AG08395 (cell line): ENCODE data around the gene SUMO2.
"Not testable (repeated sequence)": the region's sequence is repeated elsewhere in the genome, so short reads cannot be mapped to it uniquely, and the experiment has no call there.

Source experiments
- DNase-seq: peaks from one replicate; pipeline ENCODE4 v3.0.0; 2012; ENCODE audit warnings: mixed read lengths, low spot score

Gene SUMO2

DNA sequence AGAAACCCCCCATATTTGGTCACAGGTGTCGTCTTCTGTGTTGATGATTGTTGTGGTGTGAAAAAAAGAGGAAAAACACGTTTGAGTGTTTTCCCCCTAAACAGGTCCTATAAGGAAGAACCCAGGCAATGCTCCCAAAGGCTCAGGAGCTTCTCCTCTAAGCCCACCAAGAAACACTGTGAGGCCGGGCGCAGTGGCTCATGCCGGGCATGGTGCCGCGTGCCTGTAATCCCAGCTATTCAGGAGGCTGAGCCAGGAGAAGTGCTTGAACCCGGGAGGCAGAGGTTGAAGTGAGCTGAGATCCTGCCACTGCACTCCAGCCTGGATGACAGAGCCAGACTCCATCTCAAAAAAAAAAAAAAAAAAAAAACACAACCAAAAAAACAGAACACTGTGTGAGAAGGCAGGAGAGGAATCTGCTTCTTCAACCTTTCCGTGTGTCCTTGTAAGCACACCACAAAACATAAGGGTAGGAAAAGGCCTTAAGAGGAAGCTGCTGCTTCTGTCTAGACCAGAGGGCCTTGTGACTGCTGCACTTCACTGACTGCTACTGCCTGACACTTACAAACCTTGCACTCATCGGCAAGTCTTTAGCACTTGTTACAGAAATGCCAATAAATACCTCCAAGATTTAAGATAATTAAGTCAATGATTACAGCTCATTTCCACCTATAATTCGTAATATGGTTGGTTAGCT lies 37.8 kb downstream of the SUMO2 start:
- no peak for DNase-seq

DNA sequence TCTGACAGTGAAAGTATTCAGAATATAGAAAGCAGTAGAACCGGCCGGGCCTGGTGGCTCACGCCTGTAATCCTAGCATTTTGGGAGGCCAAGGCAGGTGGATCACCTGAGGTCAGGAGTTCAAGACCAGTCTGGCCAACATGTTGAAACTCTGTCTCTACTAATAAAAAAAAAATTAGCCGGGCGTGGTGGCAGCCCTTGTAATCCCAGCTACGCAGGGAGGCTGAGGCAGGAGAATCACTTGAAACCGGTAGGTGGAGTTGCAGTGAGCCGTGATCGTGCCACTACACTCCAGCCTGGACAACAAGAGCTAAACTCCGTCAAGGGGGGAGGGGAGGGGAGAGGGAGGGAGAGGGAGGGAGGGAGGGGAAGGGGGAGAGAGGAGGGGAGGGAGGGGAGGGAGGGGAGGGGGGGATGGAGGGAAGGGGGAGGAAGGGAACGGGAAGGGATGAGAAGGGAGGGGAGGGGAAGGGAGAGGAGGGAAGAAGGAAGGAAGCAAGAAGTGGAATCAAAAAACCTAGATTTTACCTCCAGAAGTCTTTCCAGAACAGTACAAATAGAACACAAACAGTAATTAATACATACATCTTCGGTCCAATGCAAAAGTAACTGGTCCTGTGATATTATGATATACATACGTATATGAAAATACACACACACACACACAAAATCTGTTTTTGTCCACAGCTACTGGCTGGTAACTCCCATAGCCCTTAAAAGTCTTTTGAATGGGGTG lies 40.4 kb downstream of the SUMO2 start:
- DNase-seq, result no peak

DNA sequence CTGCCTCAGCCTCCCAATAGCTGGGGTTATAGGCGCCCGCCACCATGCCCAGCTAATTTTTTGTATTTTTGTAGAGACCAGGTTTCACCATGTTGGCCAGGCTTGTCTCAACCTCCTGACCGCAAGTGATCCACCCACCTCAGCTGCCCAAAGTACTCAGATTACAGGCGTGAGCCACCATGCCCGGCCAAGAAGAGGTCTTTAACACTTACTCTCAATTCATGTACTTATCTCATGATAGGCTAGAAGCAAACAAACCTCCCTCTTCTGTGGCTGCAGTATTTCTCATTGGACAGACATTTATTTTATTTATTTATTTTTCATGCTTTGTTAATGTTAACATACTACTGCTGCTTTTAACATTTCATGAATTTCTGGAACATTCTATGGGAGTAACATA lies 44.2 kb downstream of the SUMO2 start:
- no peak for DNase-seq

DNA sequence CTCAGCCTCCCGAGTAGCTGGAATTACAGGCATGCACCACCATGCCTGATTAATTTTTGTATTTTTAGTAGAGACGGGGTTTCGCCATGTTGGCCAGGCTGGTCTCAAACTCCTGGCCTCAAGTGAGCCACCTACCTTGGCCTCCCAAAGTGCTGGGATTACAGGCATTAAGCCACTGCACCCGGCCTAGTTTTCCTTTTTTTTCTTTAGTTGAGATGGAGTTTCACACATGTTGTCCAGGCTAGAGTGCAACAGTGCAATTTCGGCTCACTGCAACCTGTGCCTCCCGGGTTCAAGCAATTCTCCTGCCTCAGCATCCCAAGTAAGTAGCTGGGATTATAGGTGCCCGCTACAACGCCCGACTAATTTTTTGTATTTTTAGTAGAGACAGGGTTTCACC lies 45.0 kb downstream of the SUMO2 start:
- DNase-seq, result not testable (repeated sequence)

DNA sequence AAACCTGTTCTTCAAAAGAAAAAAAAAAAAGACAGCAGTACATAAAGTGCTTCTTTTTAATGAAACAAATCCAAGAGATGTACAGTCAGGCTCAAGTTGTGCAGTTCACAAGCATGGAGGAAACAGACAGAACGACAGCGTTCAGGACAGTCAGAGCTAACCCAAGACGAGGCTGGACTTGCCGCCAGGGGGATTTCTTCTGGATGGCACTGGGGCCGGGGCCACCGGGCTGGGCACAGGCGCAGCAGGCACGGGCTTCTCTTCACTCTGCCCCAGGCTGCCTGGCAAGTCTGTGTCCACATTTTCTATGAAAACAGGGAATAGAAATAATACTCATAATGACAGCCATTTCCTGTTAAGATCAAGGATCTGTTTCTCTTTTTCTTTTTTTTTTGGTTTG lies 46.8 kb downstream of the SUMO2 start:
- no peak for DNase-seq

DNA sequence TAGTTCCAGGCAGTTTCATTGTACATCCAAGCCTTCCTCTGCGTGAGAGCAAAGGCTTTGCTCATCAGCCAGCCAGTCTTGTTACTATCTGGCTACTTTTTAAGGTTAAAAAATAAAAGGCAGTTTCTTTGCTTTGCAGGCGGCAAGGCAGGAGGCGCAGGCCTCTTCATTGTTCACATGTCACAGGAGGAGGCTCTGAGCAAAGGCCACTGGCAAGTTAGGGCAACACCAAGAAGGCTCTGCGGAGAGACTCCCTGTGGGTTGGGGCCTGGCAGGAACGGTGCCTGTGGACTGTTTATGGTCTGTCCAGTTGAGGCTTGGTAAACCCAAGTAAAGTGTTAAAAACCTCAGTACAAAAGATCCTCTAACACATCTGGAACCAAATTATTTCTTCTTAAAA lies 47.3 kb downstream of the SUMO2 start:
- no peak for DNase-seq

DNA sequence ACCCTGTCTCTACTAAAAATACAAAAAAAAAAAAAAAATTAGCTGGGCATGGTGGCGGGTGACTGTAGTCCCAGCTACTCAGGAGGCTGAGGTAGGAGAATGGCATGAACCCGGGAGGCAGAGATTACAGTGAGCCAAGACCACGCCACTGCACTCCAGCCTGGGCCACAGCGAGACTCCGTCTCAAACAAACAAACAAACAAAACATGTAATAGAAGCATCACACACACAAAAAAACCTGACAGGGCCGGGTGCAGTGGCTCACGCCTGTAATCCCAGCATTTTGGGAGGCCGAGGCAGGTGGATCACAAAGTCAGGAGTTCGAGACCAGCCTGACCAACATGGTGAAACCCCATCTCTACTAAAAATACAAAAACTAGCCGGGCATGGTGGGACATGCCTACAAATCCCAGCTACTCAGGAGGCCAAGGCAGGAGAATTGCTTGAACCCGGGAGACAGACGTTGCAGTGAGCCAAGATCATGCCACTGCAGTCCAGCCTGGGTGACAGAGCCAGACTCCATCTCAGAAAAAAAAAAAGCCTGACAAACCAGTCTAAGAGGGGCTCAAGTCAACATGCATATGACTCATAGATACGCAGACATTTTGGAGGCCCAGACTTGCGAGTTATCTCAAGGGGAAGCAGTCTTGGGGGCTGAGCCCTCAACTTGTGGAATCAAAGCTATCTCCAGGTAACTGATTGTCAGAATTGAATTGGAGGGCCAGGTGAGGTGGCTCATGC lies 49.0 kb downstream of the SUMO2 start:
- DNase-seq, result not testable (repeated sequence)

DNA sequence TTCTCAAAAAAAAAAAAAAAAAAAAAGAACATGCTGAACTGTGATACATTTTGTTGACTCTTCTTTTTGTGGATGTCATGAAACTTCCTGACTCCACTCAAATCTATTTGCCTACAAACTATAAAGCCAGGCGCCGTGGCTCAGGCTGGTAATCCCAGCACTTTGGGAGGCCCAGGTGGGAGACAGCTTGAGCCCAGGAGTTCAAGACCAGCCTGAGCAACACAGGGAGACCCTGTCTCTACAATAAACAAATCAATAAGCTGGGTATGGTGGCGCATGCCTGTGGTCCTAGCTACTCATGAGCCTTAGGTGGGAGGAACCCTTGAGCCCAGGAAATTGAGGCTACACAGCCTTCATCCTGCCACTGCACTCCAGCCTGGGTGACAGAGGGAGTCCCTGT lies 49.8 kb downstream of the SUMO2 start:
- DNase-seq, result no peak

DNA sequence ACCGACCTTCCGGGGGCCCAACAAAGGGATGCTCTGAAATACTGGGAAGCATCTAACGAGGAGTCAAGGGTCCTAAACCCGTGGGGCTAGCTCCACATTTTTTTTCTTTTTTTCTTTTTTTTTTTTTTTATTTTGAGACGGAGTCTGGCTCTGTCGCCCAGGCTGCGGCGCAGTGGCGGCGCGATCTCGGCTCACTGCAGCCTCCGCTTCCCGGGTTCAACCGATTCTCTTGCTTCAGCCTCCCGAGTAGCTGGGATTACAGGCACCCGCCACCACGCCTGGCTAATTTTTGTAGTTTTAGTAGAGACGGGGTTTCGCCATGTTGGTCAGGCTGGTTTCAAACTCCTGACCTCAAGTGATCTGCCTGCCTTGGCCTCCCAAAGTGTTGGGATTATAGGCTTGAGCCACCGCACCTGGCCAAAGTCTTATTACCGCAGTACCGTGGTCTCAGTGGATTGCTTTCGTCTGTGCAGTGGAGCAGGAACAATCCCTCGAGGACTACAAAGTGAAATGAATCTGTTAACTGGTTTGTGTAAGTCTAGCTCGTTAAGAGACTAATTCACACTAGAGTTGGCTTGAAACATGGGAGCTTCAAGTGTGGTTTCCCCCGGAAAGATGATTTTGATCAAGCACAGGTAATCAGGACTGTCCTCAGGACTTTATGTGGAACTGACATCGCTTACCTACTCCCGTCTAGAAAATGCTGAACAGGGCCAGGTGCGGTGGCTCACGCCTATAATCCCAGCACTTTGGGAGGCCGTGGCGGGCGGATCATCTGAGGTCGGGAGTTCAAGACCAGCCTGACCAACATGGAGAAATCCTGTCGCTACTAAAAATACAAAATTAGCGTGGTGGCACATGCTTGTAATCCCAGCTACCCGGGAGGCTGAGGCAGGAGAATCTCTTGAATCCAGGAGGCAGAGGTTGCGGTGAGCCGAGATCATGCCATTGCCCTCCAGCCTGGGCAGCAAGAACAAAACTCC lies 50.5 kb downstream of the SUMO2 start:
- not testable (repeated sequence) for DNase-seq

DNA sequence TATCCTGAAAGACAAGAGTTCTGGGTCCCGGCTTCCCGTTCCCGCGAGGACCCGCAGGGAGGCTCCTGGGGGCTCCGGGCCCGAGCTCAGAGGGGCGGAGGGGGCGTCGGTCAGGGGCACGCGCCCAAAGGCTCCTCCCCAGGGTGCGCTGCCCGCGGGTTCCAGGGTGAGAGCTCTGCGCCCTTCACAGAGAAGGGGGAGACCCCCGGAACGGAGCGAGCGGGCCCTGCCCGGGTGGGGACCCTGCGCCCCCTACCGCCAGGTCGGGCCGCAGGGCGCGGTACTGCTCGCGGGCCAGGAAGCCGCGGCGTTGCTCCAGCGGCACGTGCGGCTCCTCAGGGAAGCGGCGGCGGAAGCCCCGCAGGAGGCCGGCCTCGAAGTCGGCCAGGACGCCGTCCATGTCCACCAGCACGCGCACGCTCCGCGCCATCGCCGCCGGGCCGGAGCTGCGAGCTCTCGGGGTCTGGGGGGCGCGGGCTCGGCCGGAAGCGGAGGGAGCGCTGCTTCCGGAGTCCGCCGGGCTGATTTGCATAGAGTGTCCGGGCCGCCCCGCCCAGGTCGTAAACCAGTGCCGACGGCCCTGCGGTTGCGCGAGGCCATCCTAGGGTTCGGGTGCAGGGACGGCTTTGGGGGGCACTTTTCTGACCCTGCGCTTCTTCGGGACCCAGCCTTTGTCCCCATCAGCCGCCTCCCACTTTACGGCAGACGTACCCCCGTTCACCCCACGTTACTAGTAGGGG lies 51.3 kb downstream of the SUMO2 start, which contains the start of gene NT5C:
Gene NT5C, minus strand, starts transcription at position 465 of the 740 bp plus-strand sequence. Its CDS starts 35 bp downstream, at position 430.
- peak; percentile 86 for DNase-seq

DNA sequence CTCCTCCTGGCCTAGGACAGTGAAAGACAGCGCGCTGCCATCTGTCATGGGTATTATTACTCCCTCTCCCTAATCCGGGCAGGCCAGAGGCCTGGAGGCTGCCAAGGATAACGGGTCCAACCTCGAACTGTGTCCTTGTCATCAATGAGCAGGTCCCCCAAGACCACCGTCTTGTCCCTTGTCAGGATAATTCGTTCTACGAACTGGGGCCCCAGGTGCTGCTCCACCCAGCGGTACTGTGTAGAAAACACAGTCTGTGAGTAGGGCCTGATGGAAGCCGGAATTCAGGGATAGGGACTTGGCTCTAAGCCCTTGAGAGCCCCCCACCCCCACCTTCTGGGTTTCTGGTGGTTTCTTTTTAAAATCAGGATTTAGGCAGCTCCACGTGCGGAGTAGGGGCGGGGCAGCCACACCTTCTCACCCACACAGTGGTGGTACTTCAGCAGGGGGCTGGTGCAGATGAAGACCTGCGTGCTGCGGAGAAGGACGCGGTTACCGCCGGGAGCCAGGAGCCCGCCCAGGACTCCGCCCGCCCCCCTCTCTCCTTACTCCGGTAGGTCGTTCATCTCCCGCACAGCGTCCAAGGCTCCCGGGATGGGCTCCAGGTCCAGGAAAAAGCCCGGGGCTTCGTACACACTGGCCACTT lies 52.0 kb downstream of the SUMO2 start:
- peak; percentile 57 for DNase-seq

DNA sequence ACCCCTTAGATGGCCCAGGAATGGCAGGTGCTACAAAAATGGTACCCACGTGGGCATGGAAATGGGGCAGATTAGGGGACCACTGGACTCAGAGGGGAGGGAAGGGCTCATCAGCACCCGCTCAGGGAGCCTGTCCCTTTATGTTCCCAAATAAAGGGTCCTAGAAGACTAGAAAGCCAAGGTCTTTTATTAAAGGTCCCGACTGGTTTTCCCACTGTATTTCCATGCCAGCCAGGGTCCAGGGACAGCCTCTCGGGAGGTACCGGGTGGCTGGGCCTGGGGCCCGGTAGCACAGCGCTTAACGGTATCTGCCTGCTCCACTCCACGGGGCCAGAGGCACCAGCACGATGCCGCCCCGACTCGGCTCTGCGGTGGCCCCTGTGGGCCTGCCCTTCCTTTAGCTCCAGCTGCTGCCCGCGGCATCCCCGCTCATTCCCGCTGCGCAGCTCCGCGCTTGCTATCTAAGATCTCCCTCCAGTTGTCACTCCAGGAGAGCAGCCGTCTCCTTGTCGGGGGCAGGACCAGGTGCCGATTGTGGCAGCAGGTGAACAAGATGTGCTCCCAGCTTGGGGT lies 52.6 kb downstream of the SUMO2 start:
- no peak for DNase-seq

DNA sequence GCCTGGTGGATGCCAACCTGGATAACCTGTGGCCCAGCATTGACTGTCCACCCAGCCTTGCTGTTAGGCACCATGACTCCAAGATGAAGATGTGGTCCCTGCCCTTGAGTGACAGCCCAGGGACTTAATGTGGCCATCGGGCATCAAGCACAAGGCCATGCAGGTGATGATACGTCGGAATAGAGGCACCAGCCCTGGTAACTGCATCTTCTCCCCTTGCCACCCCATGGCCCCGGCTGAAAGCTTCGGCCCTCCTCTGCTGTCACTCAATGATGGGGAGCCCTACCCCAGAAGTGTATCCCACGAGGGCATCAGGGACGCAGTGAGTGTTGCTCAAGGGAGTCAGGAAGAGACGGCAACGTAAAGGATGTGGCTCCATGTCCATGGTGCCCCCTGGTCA lies 53.2 kb downstream of the SUMO2 start:
- DNase-seq, result no peak

DNA sequence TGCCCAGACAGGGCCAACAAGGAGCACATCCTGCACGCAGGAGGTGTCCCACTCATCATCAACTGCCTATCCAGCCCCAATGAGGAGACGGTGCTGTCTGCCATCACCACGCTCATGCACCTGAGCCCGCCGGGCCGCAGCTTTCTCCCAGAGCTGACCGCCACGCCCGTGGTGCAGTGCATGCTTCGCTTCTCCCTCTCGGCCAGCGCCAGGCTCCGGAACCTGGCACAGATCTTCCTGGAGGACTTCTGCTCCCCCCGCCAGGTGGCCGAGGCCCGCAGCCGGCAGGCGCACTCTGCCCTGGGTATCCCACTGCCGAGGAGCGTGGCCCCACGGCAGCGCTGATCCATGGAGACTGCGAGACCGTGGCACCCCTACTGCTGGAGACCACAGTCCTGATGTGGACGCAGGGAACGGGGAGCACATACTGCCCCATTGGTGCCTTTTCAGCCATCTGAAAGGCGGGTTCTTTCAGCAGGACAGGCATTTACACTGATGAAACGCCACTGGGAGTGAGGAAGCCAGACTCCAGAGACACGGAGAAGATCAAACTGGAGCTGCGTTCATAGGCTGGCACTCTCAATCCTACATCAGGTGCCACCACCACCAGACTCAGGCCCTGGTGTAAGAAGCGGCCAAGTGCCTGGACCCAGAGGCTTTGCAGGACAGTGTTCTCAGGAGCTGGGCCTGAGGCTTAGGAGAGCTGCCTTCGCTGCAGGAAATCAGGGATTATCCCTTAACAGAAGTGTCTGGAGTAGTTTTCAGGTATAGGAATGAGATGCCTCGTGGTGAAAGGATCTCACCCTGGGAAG lies 53.9 kb downstream of the SUMO2 start:
- DNase-seq, result no peak

DNA sequence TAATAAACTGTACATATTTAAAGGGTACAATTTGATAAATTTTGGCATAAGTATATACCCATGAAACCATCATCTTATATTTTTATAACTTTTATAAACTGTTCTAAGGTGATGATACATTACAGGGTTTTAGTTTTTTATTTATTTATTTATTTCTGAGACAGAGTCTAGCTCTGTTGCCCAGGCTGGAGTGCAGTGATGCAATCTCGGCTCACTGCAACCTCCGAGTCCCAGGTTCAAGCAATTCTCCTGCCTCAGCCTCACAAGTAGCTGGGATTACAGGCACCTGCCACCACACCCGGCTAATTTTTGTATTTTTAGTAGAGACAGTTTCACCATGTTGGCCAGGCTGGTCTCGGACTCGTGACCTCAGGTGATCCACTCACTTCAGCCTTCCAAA lies 54.8 kb downstream of the SUMO2 start:
- DNase-seq, result not testable (repeated sequence)

DNA sequence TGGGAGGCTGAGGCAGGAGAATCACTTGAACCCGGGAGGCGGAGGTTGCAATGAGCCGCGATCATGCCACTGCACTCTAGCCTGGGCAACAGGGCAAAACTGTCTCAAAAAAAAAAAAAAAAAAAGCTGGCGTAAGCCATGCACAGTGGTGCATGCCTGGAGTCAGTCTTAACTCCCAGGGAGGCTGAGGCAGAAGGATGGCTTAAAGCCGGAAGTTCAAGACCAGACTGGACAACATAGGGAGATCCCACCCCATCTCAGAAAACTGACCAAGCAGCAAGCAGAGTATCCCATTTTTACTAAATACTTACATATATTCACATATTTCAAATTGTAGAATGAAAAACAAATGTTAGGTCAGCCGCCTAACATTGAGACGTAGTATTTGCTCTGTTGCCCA lies 55.8 kb downstream of the SUMO2 start:
- no peak for DNase-seq

DNA sequence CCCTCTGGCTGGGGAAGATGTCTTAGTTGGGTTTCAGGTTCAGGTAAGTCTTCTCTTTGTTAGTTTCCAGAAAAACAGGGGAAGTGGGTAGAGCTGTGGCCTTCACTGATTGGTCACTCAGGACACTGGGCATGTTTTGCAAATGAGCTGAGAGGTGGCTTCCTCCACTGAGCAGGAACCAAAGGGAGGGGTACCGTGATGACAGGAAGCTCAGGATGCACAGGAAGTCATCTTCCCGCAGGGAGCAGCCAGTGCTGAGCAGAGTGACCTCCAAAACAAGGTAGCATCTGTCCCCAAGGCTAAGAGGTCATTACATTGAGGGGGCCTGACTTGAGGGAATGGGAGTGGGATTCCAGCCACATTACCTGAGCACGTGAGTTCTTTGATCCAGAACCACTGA lies 56.8 kb downstream of the SUMO2 start:
- no peak for DNase-seq

DNA sequence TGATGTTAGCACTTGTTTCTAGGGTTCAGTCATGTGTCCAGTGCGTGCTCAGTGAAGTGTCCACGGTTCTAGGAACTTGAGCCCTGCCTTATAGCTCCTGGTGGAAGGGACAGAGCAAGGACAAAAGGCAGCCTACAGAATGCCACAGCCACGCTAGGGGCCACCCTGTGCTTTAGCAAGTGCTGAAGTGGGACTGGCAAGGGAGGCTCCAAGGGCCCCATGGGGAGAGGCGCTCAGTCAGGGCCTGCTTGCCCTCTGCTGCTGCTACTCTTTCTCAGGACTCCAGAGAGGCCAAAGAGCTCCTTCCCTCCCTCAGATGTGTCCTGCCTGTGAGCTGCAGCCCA lies 58.0 kb downstream of the SUMO2 start:
- no peak for DNase-seq

DNA sequence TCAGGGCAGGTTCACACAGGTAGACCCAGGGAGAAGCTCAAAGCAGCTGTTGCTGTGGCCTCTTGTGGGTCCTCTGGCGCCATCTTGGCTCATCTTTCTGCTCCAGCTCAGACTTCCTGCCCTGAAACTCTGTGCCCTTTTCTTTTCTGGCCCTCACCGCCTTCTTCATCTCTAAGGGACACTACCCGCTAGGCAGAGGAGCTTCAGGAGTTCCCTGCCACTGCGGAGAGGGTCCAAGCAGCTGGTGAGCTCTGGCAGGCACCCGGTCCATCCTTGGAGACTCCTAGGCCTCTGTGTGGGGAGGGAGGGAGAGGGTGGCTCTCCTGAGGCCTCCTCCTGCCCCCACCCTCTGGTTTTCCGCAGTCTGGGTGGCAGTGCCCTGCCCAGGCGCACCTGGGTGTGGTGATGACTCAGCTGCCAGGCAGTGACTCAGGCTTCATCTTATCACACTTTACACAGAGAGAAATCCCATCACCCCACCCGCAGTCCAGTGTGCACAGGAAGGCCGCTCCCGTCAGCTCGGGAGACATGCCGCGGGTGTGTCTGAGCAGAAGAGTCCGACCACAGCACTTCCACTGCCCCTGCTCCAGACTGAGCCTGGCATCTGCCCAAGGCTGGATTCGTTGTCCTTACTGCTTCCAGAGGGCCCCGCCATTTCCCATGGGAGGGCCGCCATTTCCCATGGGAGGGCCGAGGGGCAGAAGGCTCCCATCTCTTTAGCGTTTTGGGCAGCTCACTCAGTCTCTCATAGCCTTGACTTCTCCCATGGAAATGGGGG lies 58.5 kb downstream of the SUMO2 start:
- DNase-seq, result no peak
